Brain microvascular endothelial cell (primary cell): ENCODE results near the gene PRKN.
"Not testable (repeated sequence)": the region's sequence is repeated elsewhere in the genome, so short reads cannot be mapped to it uniquely, and the experiment has no call there.

Source experiments
- DNase-seq: peaks from one replicate; pipeline ENCODE4 v3.0.0-alpha.2; 2020
- H3K27ac ChIP-seq: fragments of 250-450 bp; sonication (Bioruptor Pico); 2 replicates; pipeline ENCODE4 v1.5.1; 2020; ENCODE audit warnings: mild to moderate bottlenecking, moderate library complexity
- H3K27me3 ChIP-seq: fragments of 250-450 bp; sonication (Bioruptor Pico); replicated peaks from 2 replicates; pipeline ENCODE4 v1.5.1; 2020; ENCODE audit warnings: mild to moderate bottlenecking
- H3K36me3 ChIP-seq: fragments of 250-450 bp; sonication (Bioruptor Pico); replicated peaks from 2 replicates; pipeline ENCODE4 v1.5.1; 2020; ENCODE audit warnings: mild to moderate bottlenecking
- H3K4me3 ChIP-seq: 2 replicates; pipeline ENCODE4 v1.5.1; 2011; ENCODE audit warnings: low read depth, mild to moderate bottlenecking, control low read depth, low read length, moderate library complexity
- in situ Hi-C: cut with HindIII; loops from 2 replicates; pipeline ENCODE4 v1.10.0; 2017; ENCODE audit warnings: low sequenced_read_pairs, low pct_ligation_motif_present
- TF ChIP-seq, protein P1 (sequence below): IDR thresholded peaks from 2 replicates; pipeline ENCODE4 v1.5.1; 2011; ENCODE audit warnings: low read depth, mild to moderate bottlenecking, moderate library complexity, low read length, control low read depth, inconsistent platforms; ENCODE audit errors: missing control alignments

Gene PRKN

DNA sequence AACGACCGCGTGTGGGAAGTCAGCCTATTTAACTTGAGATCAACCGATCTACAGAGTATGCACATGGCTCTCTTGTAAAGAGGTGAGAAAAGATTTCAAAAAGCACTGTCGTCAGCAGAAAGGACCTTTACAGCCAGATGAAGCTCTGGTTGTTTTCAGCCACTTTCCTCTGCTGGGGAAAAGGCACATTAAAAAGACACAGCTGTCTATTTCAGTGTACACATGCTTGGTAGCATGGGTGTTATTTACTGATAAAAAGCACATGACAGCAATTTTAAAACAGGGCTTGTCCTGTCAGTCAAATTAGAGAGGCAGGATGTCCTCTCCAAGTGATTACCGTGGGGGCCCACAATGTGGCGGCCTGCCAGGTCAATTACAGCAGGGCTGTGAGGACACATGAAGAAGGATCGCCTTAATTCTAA lies 188.9 kb downstream of the PRKN start:
- Histone ChIP-seq H3K4me3 (no peak overlapping the region), H3K27ac (no peak overlapping the region), H3K27me3 (no peaks in the 10 kb centered on the region), H3K36me3 (no peaks in the 10 kb centered on the region)
- in situ Hi-C loops, result no loop called here
- no peak for DNase-seq
- TF ChIP-seq, protein P1, sequence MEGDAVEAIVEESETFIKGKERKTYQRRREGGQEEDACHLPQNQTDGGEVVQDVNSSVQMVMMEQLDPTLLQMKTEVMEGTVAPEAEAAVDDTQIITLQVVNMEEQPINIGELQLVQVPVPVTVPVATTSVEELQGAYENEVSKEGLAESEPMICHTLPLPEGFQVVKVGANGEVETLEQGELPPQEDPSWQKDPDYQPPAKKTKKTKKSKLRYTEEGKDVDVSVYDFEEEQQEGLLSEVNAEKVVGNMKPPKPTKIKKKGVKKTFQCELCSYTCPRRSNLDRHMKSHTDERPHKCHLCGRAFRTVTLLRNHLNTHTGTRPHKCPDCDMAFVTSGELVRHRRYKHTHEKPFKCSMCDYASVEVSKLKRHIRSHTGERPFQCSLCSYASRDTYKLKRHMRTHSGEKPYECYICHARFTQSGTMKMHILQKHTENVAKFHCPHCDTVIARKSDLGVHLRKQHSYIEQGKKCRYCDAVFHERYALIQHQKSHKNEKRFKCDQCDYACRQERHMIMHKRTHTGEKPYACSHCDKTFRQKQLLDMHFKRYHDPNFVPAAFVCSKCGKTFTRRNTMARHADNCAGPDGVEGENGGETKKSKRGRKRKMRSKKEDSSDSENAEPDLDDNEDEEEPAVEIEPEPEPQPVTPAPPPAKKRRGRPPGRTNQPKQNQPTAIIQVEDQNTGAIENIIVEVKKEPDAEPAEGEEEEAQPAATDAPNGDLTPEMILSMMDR, result no peak

DNA sequence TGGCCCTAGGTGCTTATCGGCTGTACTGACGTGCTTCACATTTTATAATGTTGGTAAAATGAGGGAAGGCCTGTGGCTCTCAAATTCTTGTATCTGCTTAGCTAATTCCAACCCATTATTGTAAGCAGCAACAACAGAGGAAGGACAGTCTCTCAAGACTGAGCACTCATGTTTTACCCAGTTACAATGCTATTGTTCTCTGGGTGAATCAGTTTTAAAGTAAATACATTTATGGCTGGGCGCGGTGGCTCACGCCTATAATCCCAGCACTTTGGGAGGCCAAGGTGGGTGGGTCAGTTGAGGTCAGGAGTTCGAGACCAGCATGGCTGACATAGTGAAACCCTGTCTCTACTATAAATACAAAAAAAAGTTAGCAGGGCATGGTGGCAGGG lies 194.6 kb downstream of the PRKN start:
- Histone ChIP-seq H3K4me3 (no peak overlapping the region), H3K27ac (no peak overlapping the region), H3K36me3 (no peaks in the 10 kb centered on the region), H3K27me3 (no peaks in the 10 kb centered on the region)
- TF ChIP-seq, protein P1, result no peak
- in situ Hi-C loops, result no loop called here
- DNase-seq, result no peak

DNA sequence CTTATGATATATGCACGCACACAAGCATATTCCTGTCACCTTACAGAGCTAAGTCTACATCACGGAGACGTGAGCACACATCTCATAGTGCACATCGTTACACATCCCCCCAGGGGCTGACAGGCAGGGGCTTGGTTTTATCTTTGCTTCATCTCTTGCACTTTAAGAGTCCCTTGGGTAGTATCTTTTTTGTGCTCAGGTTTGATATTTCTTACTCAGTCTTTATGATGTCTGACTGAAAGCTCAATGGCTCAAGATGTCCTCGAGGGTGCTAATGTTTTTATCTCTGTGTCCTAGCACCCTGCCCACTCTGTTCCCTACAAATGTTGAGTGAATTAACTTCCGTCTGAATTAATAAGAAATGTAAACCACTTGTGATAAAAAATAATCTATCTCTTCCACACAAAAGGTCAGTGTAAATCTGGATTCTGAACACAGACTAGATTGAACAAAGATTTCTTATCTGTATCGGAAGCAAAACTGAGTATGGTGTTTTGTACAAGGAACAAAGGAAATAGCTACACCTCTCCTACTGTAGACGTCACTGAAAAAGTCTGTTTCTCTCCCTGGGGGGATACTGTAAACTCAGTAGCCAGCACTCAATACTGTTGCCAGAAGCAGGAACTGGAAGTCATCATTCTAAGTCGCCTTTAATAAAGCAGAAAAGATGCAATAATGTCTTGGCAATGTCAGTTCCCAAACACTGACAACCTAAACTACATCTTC lies 195.1 kb downstream of the PRKN start:
- Histone ChIP-seq H3K36me3 (no peaks in the 10 kb centered on the region), H3K27me3 (no peaks in the 10 kb centered on the region), H3K27ac (no peak overlapping the region), H3K4me3 (no peak overlapping the region)
- TF ChIP-seq, protein P1, result no peak
- DNase-seq, result no peak
- in situ Hi-C loops, result no loop called here

DNA sequence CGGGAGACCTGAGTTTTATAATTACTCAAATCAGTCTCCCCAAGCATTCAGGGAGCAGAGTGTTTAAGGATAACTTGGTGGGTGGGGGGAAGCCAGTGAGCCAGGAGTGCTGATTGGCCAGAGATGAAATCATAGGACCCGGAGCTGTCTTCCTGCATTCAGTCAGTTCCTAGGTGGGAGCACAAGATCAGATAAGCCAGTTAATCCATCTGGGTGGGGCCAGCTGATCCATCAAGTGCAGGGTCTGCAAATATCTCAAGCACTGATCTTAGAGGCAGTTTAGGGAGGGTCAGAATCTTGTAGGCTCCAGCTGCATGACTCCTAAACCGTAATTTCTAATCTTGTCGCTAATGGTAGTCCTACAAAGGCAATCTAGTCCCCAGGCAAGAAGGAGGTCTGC lies 196.2 kb downstream of the PRKN start:
- DNase-seq, H3K27me3 ChIP-seq, in situ Hi-C loops, H3K27ac ChIP-seq, H3K4me3 ChIP-seq, H3K36me3 ChIP-seq: not testable (repeated sequence)

DNA sequence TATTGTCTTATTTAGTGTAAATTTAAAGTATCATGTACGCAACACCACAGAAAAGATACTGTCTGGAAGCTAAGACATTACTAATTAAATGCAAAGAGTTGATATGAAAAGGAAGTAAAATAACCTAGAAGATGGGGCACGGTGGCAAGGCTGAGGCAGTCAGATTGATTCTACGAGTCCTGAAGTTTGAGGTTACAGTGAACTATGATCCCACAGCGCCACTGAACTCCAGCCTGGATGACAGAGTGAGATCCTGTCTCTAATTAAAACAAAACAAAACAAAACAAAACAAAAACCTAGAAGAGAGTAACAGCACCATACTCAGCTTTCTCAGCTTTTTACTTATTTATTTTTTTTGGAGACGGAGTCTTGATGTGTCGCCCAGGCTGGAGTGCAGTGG lies 199.0 kb downstream of the PRKN start:
- Histone ChIP-seq H3K27ac (no peak overlapping the region), H3K36me3 (no peaks in the 10 kb centered on the region), H3K27me3 (no peaks in the 10 kb centered on the region), H3K4me3 (no peak overlapping the region)
- TF ChIP-seq, protein P1, result no peak
- in situ Hi-C loops, result no loop called here
- DNase-seq, result no peak

DNA sequence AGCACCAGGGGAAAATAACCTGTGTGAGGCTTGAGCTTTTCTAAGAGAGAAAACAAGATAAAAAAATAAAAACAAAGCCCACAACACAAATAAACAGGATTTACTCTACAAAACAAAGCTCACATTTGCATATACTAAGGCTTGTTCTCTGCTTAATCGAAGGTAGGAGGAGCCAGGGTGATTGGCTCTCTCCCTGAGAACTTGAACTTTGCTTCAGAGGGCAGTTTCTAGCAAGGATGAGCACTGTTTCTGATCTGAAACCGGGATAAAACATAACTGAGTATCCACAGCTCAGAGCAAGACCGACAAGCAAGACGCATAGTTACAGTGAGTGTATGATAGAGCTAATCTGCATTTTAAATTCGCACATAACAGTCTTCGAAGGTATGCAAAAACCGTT lies 200.6 kb downstream of the PRKN start:
- Histone ChIP-seq H3K27me3 (no peaks in the 10 kb centered on the region), H3K4me3 (no peak overlapping the region), H3K27ac (no peak overlapping the region), H3K36me3 (no peaks in the 10 kb centered on the region)
- TF ChIP-seq, protein P1, result no peak
- in situ Hi-C loops, result no loop called here
- DNase-seq, result no peak
